ENCODE data around the gene IZUMO1. TPM values are rescaled to one million over a fixed set of nuclear protein-coding genes. Genes with fewer than 3 reads are reported as not detected.
A peak's percentile ranks its signal among the peaks of the same experiment; 100 is the strongest.

The IZUMO1 gene
- 23.8 and 28.5 TPM in 2 replicates for total RNA-seq (2011; cell fraction: chromatin; rRNA removed; ENCODE audit: low replicate concordance)
- total RNA-seq (2011; cell fraction: nucleolus; rRNA removed), result 10.5 and 17.9 TPM in 2 replicates
- total RNA-seq (2011; cell fraction: nucleoplasm; rRNA removed), result 18.7 and 19.0 TPM in 2 replicates
- total RNA-seq (2014; rRNA removed) (0.14 and 0.78 TPM in 2 replicates), total RNA-seq (2014; rRNA removed; fragmentation: Illumina TruSeq; extraction: Trizol) (0.61 and 1.3 TPM in 2 replicates), total RNA-seq (2015; rRNA removed; fragmentation: Illumina TruSeq; extraction: Trizol) (0.40 and 0.49 TPM in 2 replicates), total RNA-seq (2021) (2.1 and 2.2 TPM in 2 replicates), polyA plus RNA-seq (2011; rRNA removed) (0.54 and 0.57 TPM in 2 replicates), polyA plus RNA-seq (2014; fragmentation: Illumina TruSeq; extraction: Trizol) (0.29 and 1.1 TPM in 2 replicates), polyA plus RNA-seq (2014; fragmentation: Nextera tagmentation; extraction: Ambion mirVana) (under 1 TPM; 0.24 to 0.73 TPM), polyA plus RNA-seq (2014; rRNA removed) (0.39 and 1.2 TPM in 2 replicates), polyA minus RNA-seq (2011; rRNA and poly(A)+ RNA removed) (0.63 TPM in 1 of 2 replicates, not detected in the other), Bru-seq, nascent RNA (percentile 48 among the genes with signal in this experiment), BruChase-seq, experiment 1, labeled RNA remaining after a 2-hour chase (percentile 43 among the genes with signal in this experiment), BruChase-seq, experiment 2, labeled RNA remaining after a 6-hour chase (percentile 48 among the genes with signal in this experiment)
- polyA plus RNA-seq (2011; cell fraction: cytosol; rRNA removed), result 0.16 and 0.67 TPM in 2 replicates
- polyA plus RNA-seq (2011; cell fraction: nucleus; rRNA removed), result 3.1 and 3.5 TPM in 2 replicates
- polyA plus RNA-seq (2012), result 1.4 and 1.7 TPM in 2 replicates
- not detected in 2 replicates for polyA minus RNA-seq (2011; cell fraction: cytosol; rRNA and poly(A)+ RNA removed)
- polyA minus RNA-seq (2011; cell fraction: nucleus; rRNA and poly(A)+ RNA removed), result 0.67 and 0.89 TPM in 2 replicates
- long read RNA-seq, experiment 1, result 0 reads
- long read RNA-seq, experiment 2, result 0 reads
- long read RNA-seq, experiment 3, result 0 reads

DNA sequence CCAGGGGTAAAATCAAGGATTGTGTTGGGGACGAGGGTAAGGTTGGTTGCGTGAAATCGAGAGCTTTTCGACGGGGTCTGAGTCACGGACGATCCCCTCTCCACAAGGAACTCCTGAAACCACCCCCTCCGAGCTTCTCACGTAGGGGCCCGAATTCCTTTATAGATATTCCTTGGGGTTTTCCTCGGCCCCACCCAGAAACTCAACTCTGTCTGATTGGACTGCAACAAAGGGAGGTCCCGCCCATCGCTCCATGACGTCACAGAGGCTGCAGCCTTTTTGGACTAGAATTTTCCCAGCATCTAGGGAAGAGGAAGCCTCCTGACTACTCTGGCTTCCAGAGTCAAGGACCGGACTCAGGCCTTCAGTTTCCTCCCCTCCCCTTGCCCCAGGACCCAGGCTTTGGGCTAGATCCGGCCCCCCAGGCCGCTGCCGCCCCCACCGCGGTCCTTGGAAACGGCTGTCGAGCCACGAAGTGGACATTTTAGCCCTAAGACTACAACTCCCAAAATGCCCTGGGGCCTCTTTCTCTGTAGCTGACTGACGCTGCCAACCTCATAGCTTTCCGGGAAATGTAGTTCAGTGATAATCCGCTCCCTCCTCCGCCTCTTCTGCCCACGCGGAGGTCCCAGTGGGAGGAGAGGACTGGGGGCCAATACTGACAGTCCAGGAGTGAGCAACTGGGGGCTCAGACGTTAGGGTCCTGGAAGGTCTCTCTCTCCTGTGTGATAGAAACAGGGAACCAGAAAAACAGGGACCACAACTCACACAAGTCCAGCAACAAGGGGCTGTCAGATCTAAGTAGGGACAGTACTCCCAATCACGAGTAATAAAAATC is at the start of gene IZUMO1:
Gene IZUMO1, minus strand, starts transcription at position 172 of the 838 bp plus-strand sequence. CDS start 1,050 bp downstream, outside the sequence.
- intact Hi-C loops (cut with micrococcal nuclease), result no loop called here
- FAIRE-seq (peak; percentile 92), ATAC-seq (peak; percentile 89), DNase-seq (ENCODE audit: extremely low read depth in 1 of 4, low spot score in 3 of 4) (peak; percentile 75 to 94 (median 82))
- BruUV-seq (replicated peaks), result no TSS peak
- H4K20me1 ChIP-seq (replicated peaks; ENCODE audit: control insufficient read depth, insufficient read depth, low read length), result no peaks in the 10 kb centered on the region
- peaks cover 27% of the 10 kb centered on the region for H3K79me2 ChIP-seq (ENCODE audit: control insufficient read depth, insufficient read depth, low read length)
- peak within 1 kb of the TSS; percentile 94 for H2AFZ ChIP-seq (ENCODE audit: low read depth, low read length)
- peaks cover 22% of the 10 kb centered on the region; the same call in 1 of the 3 replicates for H3K36me3 ChIP-seq (ENCODE audit: control insufficient read depth, insufficient read depth, low read length)
- H3K4me1 ChIP-seq (replicated peaks in 1 of 2; ENCODE audit: control insufficient read depth in 2 of 2, insufficient read depth in 2 of 2, low read length in 2 of 2), result peaks cover 30 to 45% of the 10 kb centered on the region in 2 experiments
- no peaks in the 10 kb centered on the region for H3K27me3 ChIP-seq (ENCODE audit: control insufficient read depth in 2 of 2, insufficient read depth in 2 of 2, low read length in 2 of 2)
- ChIA-PET CTCF (ENCODE audit: low intra/inter-chr PET ratio) (no interaction called here), POLR2A (interaction anchor here (0.6 to 1.7 kb wide), 14 partner anchors 8 to 495 kb away, joined by 3 to 10 read pairs (median 4); partner anchors contain the start of genes FGF21, RPL18 and SPHK2)
- peak within 1 kb of the TSS; percentile 76 for H3K27ac ChIP-seq (ENCODE audit: extremely low read depth, low read depth, low read length)
- no peaks in the 10 kb centered on the region for H3K9me3 ChIP-seq (replicated peaks; ENCODE audit: control insufficient read depth, insufficient read depth, low read depth, low read length)
- in situ Hi-C loops (cut with MboI), result no loop called here
- H3K9me1 ChIP-seq (ENCODE audit: control insufficient read depth, insufficient read depth, low read length), result no peaks in the 10 kb centered on the region
- peak within 1 kb of the TSS; percentile 93 for H3K4me2 ChIP-seq (ENCODE audit: insufficient read depth, low read length)
- H3K9ac ChIP-seq (ENCODE audit: insufficient read depth in 1 of 2, low read depth in 2 of 2, low read length in 2 of 2), result peak within 1 kb of the TSS; percentile 60 to 82
- 22% methylated on average over 29 of the region's 31 CpGs for WGBS (ENCODE audit: insufficient coverage, low coverage, missing lambda C conversion rate)
- H3K4me3 ChIP-seq, result peak within 1 kb of the TSS; percentile 51
- TF ChIP-seq, protein P1, sequence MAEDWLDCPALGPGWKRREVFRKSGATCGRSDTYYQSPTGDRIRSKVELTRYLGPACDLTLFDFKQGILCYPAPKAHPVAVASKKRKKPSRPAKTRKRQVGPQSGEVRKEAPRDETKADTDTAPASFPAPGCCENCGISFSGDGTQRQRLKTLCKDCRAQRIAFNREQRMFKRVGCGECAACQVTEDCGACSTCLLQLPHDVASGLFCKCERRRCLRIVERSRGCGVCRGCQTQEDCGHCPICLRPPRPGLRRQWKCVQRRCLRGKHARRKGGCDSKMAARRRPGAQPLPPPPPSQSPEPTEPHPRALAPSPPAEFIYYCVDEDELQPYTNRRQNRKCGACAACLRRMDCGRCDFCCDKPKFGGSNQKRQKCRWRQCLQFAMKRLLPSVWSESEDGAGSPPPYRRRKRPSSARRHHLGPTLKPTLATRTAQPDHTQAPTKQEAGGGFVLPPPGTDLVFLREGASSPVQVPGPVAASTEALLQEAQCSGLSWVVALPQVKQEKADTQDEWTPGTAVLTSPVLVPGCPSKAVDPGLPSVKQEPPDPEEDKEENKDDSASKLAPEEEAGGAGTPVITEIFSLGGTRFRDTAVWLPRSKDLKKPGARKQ (CRISPR knock-in tag; IDR thresholded peaks at IDR 0.05), result peak; percentile 67; the same call in 1 of the 2 replicates
- TF ChIP-seq RCOR1 (IDR thresholded peaks at IDR 0.05; ENCODE audit: borderline replicate concordance in 1 of 2, low read depth in 2 of 2, low read length in 2 of 2) (no peak; a peak in 1 of 4 replicates), TCF7L2 (IDR thresholded peaks at IDR 0.05; ENCODE audit: low read depth, low read length) (no peak), NR2C2 (CRISPR knock-in tag; IDR thresholded peaks at IDR 0.05) (no peak), NR2C2 (tag; IDR thresholded peaks at IDR 0.05) (peak; percentile 45; the same call in 1 of the 2 replicates), SP1 (CRISPR knock-in tag; IDR thresholded peaks at IDR 0.05) (peak; percentile 85), ZKSCAN8 (CRISPR knock-in tag; IDR thresholded peaks at IDR 0.05) (0 out of 2 replicates have a peak, but pooled peaks have one; percentile 41), CCNT2 (IDR thresholded peaks at IDR 0.05; ENCODE audit: borderline replicate concordance, extremely low read depth, insufficient read length, low read depth, low read length) (no peak), SMARCA4 (IDR thresholded peaks at IDR 0.05) (no peak), ERF (CRISPR knock-in tag; IDR thresholded peaks at IDR 0.05) (no peak), OTX1 (CRISPR knock-in tag; IDR thresholded peaks at IDR 0.05) (no peak), SETDB1 (IDR thresholded peaks at IDR 0.05; ENCODE audit: low read length) (no peak), CAMTA2 (CRISPR knock-in tag; conservative IDR thresholded peaks at IDR 0.05) (no peak), SMAD2 (IDR thresholded peaks at IDR 0.05; ENCODE audit: low read depth, low read length) (no peak), ZNF175 (CRISPR knock-in tag; IDR thresholded peaks at IDR 0.05; ENCODE audit: low read depth) (peak; percentile 71; the same call in 1 of the 2 replicates), SAP30 (IDR thresholded peaks at IDR 0.05; ENCODE audit: borderline replicate concordance, insufficient read depth, low read depth, low read length, poor library complexity, severe bottlenecking) (no peak)
